ENCODE measurements around the gene PDZRN3.
A peak's percentile ranks its signal among the peaks of the same experiment; 100 is the strongest.

PDZRN3 gene

GRCh38 chr3:73657186-73657585 lies 32.4 kb upstream of the PDZRN3 start:
- Histone ChIP-seq H3K4me1 (ENCODE audit: control insufficient read depth in 1 of 2, insufficient read depth in 2 of 2, low read length in 2 of 2) (no peaks in the 10 kb centered on the region), H3K4me3 (ENCODE audit: low read depth in 1 of 2, low read length in 2 of 2) (no peak overlapping the region), H3K27me3 (ENCODE audit: control insufficient read depth in 1 of 2, insufficient read depth in 2 of 2, low read length in 2 of 2) (no peaks in the 10 kb centered on the region), H3K9ac (ENCODE audit: low read depth in 1 of 2, low read length in 2 of 2) (no peak overlapping the region), H3K27ac (ENCODE audit: low read depth, low read length) (no peak overlapping the region), H3K9me3 (ENCODE audit: control insufficient read depth in 1 of 2, low read length in 2 of 2) (no peaks in the 10 kb centered on the region), H3K36me3 (ENCODE audit: control insufficient read depth in 1 of 2, insufficient read depth in 2 of 2, low read length in 2 of 2) (no peaks in the 10 kb centered on the region)

DNA sequence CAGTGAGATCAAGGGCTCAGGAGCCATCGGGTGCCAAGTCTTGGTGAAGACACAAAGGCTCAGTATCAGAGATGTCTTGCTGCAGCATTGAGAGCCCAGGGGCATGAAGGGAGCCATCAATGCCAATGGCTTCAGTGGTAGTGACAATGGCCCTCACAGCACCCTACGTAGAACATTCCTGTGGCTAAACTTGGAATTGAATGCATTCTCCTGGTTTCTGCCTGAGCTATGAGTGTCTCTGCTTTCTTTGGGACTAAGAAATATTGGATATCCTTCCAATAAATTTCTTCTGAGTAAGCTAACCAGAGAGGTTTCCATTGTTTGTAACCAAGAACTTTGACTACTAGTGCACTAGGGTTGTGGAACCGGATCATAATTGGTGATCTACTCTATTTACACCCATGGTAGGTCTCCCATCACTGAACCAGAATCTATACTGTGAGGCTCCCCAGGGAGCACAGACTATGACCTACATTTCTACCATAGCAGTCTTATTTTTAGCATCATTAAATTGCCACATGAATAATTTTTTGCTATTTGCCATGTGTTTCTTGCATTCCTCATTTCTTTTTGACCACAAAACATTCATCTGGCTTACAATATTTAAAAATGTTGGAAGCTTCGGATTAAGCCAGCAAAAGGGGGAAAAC lies 31.6 kb upstream of the PDZRN3 start:
- H3K9ac ChIP-seq (ENCODE audit: low read depth in 1 of 2, low read length in 2 of 2), result no peak overlapping the region
- no peaks in the 10 kb centered on the region for H3K36me3 ChIP-seq (ENCODE audit: control insufficient read depth in 1 of 2, insufficient read depth in 2 of 2, low read length in 2 of 2)
- no peaks in the 10 kb centered on the region for H3K9me3 ChIP-seq (ENCODE audit: control insufficient read depth in 1 of 2, low read length in 2 of 2)
- H3K4me1 ChIP-seq (ENCODE audit: control insufficient read depth in 1 of 2, insufficient read depth in 2 of 2, low read length in 2 of 2), result no peaks in the 10 kb centered on the region
- no peaks in the 10 kb centered on the region for H3K27me3 ChIP-seq (ENCODE audit: control insufficient read depth in 1 of 2, insufficient read depth in 2 of 2, low read length in 2 of 2)
- no peak overlapping the region for H3K4me3 ChIP-seq (ENCODE audit: low read depth in 1 of 2, low read length in 2 of 2)
- H3K27ac ChIP-seq (ENCODE audit: low read depth, low read length), result no peak overlapping the region

- Histone ChIP-seq H3K9me3 (ENCODE audit: control insufficient read depth in 1 of 2, low read length in 2 of 2) (no peaks in the 10 kb centered on the region), H3K27me3 (ENCODE audit: control insufficient read depth in 1 of 2, insufficient read depth in 2 of 2, low read length in 2 of 2) (no peaks in the 10 kb centered on the region), H3K4me1 (ENCODE audit: control insufficient read depth in 1 of 2, insufficient read depth in 2 of 2, low read length in 2 of 2) (no peaks in the 10 kb centered on the region), H3K27ac (ENCODE audit: low read depth, low read length) (no peak overlapping the region), H3K9ac (ENCODE audit: low read depth in 1 of 2, low read length in 2 of 2) (no peak overlapping the region), H3K4me3 (ENCODE audit: low read depth in 1 of 2, low read length in 2 of 2) (no peak overlapping the region), H3K36me3 (ENCODE audit: control insufficient read depth in 1 of 2, insufficient read depth in 2 of 2, low read length in 2 of 2) (no peaks in the 10 kb centered on the region)
These were observed 30.5 kb upstream of the PDZRN3 start for GRCh38 chr3:73655197-73655596.

DNA sequence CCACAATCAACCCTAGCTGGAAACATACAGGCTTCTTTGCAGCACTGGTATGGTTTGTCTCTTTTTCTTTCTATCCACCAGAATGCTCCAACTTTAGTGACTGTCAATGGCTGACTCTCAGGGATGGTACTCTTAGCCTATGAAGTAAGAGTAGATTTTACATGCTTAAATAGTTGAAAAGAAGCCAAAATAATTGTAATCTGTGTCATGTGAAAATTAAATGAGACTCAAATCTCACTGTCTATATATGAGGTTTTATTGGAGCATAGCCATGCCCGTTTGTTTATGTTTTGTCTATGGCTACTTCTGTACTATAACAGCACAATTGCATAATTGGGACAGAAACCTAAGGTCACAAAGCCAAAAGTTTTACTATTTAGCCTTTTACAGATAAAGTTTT lies 29.1 kb upstream of the PDZRN3 start:
- no peak overlapping the region for H3K4me3 ChIP-seq (ENCODE audit: low read depth in 1 of 2, low read length in 2 of 2)
- no peak overlapping the region for H3K27ac ChIP-seq (ENCODE audit: low read depth, low read length)
- H3K9ac ChIP-seq (ENCODE audit: low read depth in 1 of 2, low read length in 2 of 2), result no peak overlapping the region
- H3K36me3 ChIP-seq (ENCODE audit: control insufficient read depth in 1 of 2, insufficient read depth in 2 of 2, low read length in 2 of 2), result no peaks in the 10 kb centered on the region
- H3K27me3 ChIP-seq (ENCODE audit: control insufficient read depth in 1 of 2, insufficient read depth in 2 of 2, low read length in 2 of 2), result no peaks in the 10 kb centered on the region
- no peaks in the 10 kb centered on the region for H3K9me3 ChIP-seq (ENCODE audit: control insufficient read depth in 1 of 2, low read length in 2 of 2)
- no peaks in the 10 kb centered on the region for H3K4me1 ChIP-seq (ENCODE audit: control insufficient read depth in 1 of 2, insufficient read depth in 2 of 2, low read length in 2 of 2)

GRCh38 chr3:73653351-73653750 lies 28.6 kb upstream of the PDZRN3 start:
- Histone ChIP-seq H3K36me3 (ENCODE audit: control insufficient read depth in 1 of 2, insufficient read depth in 2 of 2, low read length in 2 of 2) (no peaks in the 10 kb centered on the region), H3K9me3 (ENCODE audit: control insufficient read depth in 1 of 2, low read length in 2 of 2) (no peaks in the 10 kb centered on the region), H3K27me3 (ENCODE audit: control insufficient read depth in 1 of 2, insufficient read depth in 2 of 2, low read length in 2 of 2) (no peaks in the 10 kb centered on the region), H3K27ac (ENCODE audit: low read depth, low read length) (no peak overlapping the region), H3K4me3 (ENCODE audit: low read depth in 1 of 2, low read length in 2 of 2) (no peak overlapping the region), H3K9ac (ENCODE audit: low read depth in 1 of 2, low read length in 2 of 2) (no peak overlapping the region), H3K4me1 (ENCODE audit: control insufficient read depth in 1 of 2, insufficient read depth in 2 of 2, low read length in 2 of 2) (no peaks in the 10 kb centered on the region)

DNA sequence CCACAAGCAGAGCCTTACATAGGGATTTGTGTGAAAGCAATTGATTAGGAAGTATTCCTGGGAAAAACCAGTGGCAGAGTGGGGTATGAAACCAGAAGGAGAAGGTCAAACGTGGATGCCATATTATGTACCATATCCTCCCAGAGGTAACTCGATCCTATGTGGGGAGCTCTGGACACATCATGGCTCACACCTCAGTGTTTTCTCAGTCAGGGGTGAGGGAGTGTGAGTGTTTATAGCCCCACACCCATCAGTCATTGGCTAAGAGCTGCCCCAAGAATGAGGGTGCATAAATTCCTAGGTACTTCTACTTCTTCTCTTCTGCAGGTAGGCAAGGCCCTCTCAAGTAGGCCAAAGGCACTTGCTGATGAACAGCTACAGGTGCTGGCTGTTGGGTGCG lies 28.2 kb upstream of the PDZRN3 start:
- no peak overlapping the region for H3K9ac ChIP-seq (ENCODE audit: low read depth in 1 of 2, low read length in 2 of 2)
- H3K4me3 ChIP-seq (ENCODE audit: low read depth in 1 of 2, low read length in 2 of 2), result no peak overlapping the region
- no peaks in the 10 kb centered on the region for H3K27me3 ChIP-seq (ENCODE audit: control insufficient read depth in 1 of 2, insufficient read depth in 2 of 2, low read length in 2 of 2)
- no peaks in the 10 kb centered on the region for H3K4me1 ChIP-seq (ENCODE audit: control insufficient read depth in 1 of 2, insufficient read depth in 2 of 2, low read length in 2 of 2)
- H3K36me3 ChIP-seq (ENCODE audit: control insufficient read depth in 1 of 2, insufficient read depth in 2 of 2, low read length in 2 of 2), result no peaks in the 10 kb centered on the region
- no peak overlapping the region for H3K27ac ChIP-seq (ENCODE audit: low read depth, low read length)
- no peaks in the 10 kb centered on the region for H3K9me3 ChIP-seq (ENCODE audit: control insufficient read depth in 1 of 2, low read length in 2 of 2)

- no peak overlapping the region for H3K9ac ChIP-seq (ENCODE audit: low read depth in 1 of 2, low read length in 2 of 2)
- H3K9me3 ChIP-seq (ENCODE audit: control insufficient read depth in 1 of 2, low read length in 2 of 2), result no peaks in the 10 kb centered on the region
- no peaks in the 10 kb centered on the region for H3K27me3 ChIP-seq (ENCODE audit: control insufficient read depth in 1 of 2, insufficient read depth in 2 of 2, low read length in 2 of 2)
- H3K4me1 ChIP-seq (ENCODE audit: control insufficient read depth in 1 of 2, insufficient read depth in 2 of 2, low read length in 2 of 2), result no peaks in the 10 kb centered on the region
- H3K27ac ChIP-seq (ENCODE audit: low read depth, low read length), result no peak overlapping the region
- no peaks in the 10 kb centered on the region for H3K36me3 ChIP-seq (ENCODE audit: control insufficient read depth in 1 of 2, insufficient read depth in 2 of 2, low read length in 2 of 2)
- no peak overlapping the region for H3K4me3 ChIP-seq (ENCODE audit: low read depth in 1 of 2, low read length in 2 of 2)
These were observed 12.3 kb upstream of the PDZRN3 start for GRCh38 chr3:73637042-73637441.

GRCh38 chr3:73635254-73635653 lies 10.5 kb upstream of the PDZRN3 start:
- H3K9ac ChIP-seq (ENCODE audit: low read depth in 1 of 2, low read length in 2 of 2), result no peak overlapping the region
- no peak overlapping the region for H3K27ac ChIP-seq (ENCODE audit: low read depth, low read length)
- no peak overlapping the region for H3K4me3 ChIP-seq (ENCODE audit: low read depth in 1 of 2, low read length in 2 of 2)
- H3K27me3 ChIP-seq (ENCODE audit: control insufficient read depth in 1 of 2, insufficient read depth in 2 of 2, low read length in 2 of 2), result no peaks in the 10 kb centered on the region
- H3K4me1 ChIP-seq (ENCODE audit: control insufficient read depth in 1 of 2, insufficient read depth in 2 of 2, low read length in 2 of 2), result no peaks in the 10 kb centered on the region
- H3K9me3 ChIP-seq (ENCODE audit: control insufficient read depth in 1 of 2, low read length in 2 of 2), result no peaks in the 10 kb centered on the region
- H3K36me3 ChIP-seq (ENCODE audit: control insufficient read depth in 1 of 2, insufficient read depth in 2 of 2, low read length in 2 of 2), result no peaks in the 10 kb centered on the region

GRCh38 chr3:73633916-73634344 lies 9.2 kb upstream of the PDZRN3 start:
- Histone ChIP-seq H3K27ac (ENCODE audit: low read depth, low read length) (no peak overlapping the region), H3K4me3 (ENCODE audit: low read depth in 1 of 2, low read length in 2 of 2) (no peak overlapping the region), H3K9me3 (ENCODE audit: control insufficient read depth in 1 of 2, low read length in 2 of 2) (no peaks in the 10 kb centered on the region), H3K9ac (ENCODE audit: low read depth in 1 of 2, low read length in 2 of 2) (no peak overlapping the region), H3K27me3 (ENCODE audit: control insufficient read depth in 1 of 2, insufficient read depth in 2 of 2, low read length in 2 of 2) (no peaks in the 10 kb centered on the region), H3K36me3 (ENCODE audit: control insufficient read depth in 1 of 2, insufficient read depth in 2 of 2, low read length in 2 of 2) (no peaks in the 10 kb centered on the region), H3K4me1 (ENCODE audit: control insufficient read depth in 1 of 2, insufficient read depth in 2 of 2, low read length in 2 of 2) (no peaks in the 10 kb centered on the region)

- no peaks in the 10 kb centered on the region for H3K27me3 ChIP-seq (ENCODE audit: control insufficient read depth in 1 of 2, insufficient read depth in 2 of 2, low read length in 2 of 2)
- H3K27ac ChIP-seq (ENCODE audit: low read depth, low read length), result no peak overlapping the region
- no peaks in the 10 kb centered on the region for H3K4me1 ChIP-seq (ENCODE audit: control insufficient read depth in 1 of 2, insufficient read depth in 2 of 2, low read length in 2 of 2)
- H3K36me3 ChIP-seq (ENCODE audit: control insufficient read depth in 1 of 2, insufficient read depth in 2 of 2, low read length in 2 of 2), result no peaks in the 10 kb centered on the region
- H3K9me3 ChIP-seq (ENCODE audit: control insufficient read depth in 1 of 2, low read length in 2 of 2), result no peaks in the 10 kb centered on the region
- no peak overlapping the region for H3K9ac ChIP-seq (ENCODE audit: low read depth in 1 of 2, low read length in 2 of 2)
- H3K4me3 ChIP-seq (ENCODE audit: low read depth in 1 of 2, low read length in 2 of 2), result no peak overlapping the region
These were observed 8.7 kb upstream of the PDZRN3 start for GRCh38 chr3:73633453-73633852.

GRCh38 chr3:73626106-73626505 lies 1.4 kb upstream of the PDZRN3 start:
- H3K4me3 ChIP-seq (ENCODE audit: low read depth in 1 of 2, low read length in 2 of 2), result peak overlapping the region; percentile 77

More at GRCh38 chr3:73626106-73626505, 1.4 kb upstream of the PDZRN3 start:
- H3K36me3 ChIP-seq (ENCODE audit: control insufficient read depth in 1 of 2, insufficient read depth in 2 of 2, low read length in 2 of 2), result no peaks in the 10 kb centered on the region
- no peaks in the 10 kb centered on the region for H3K9me3 ChIP-seq (ENCODE audit: control insufficient read depth in 1 of 2, low read length in 2 of 2)
- H3K27ac ChIP-seq (ENCODE audit: low read depth, low read length), result no peak overlapping the region
- H3K27me3 ChIP-seq (ENCODE audit: control insufficient read depth in 1 of 2, insufficient read depth in 2 of 2, low read length in 2 of 2), result no peaks in the 10 kb centered on the region
- H3K9ac ChIP-seq (ENCODE audit: low read depth in 1 of 2, low read length in 2 of 2), result peak overlapping the region in 1 of 2 donors; percentile 30
- H3K4me1 ChIP-seq (ENCODE audit: control insufficient read depth in 1 of 2, insufficient read depth in 2 of 2, low read length in 2 of 2), result peaks cover 13 to 17% of the 10 kb centered on the region in 2 donors

Measured in duodenal mucosa (tissue), 2 donors.